Hematopoietic multipotent progenitor cell treated with erythropoietin and hydrocortisone succinate and interleukin-3 and kit ligand, for 6 days (in vitro differentiated cells): ENCODE results near the gene LEFTY1.
"Not testable (repeated sequence)": the region's sequence is repeated elsewhere in the genome, so short reads cannot be mapped to it uniquely, and the experiment has no call there.

Experiments used
- DNase-seq: peaks from one replicate; pipeline ENCODE4 v3.0.0-alpha.2; 2015

The LEFTY1 gene

GRCh38 chr1:225847610-225848009 lies 41.3 kb downstream of the LEFTY1 start:
- no peak for DNase-seq

GRCh38 chr1:225846331-225847310 lies 42.3 kb downstream of the LEFTY1 start:
- DNase-seq, result no peak

DNA sequence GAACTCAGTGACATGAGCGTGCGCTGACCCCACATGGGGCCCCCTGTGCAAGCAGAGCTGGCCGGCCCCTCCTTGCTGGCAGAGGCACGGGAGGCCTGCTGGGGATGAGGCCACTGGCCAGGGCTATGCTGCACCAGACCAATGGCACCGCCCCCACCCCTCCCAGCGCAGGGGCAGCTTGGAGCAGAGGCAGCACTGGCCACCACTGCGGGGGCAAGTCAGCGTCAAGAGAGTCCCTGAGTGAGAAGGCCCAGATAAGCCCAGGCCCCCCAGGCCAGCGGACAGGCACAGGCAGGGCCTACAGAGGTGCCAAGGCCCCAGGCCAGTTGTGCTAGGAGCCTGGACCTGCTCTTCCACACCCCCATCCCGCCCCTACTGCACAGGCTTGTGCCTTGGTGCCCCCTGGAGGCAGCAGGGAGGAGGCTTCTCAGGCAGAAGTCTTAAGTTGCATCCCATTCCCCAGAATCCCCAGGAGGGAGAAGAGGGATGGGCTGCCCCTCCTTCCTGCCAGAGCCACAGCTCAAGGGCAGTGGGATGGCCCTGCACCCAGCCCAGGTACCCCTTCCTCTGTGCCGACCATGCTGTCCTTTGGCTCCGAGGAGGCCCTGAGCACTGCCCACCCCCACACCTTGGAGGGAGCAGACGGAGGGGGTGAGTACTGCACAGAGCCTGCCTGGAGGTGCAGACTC lies 43.2 kb downstream of the LEFTY1 start:
- DNase-seq, result peak; percentile 85

DNA sequence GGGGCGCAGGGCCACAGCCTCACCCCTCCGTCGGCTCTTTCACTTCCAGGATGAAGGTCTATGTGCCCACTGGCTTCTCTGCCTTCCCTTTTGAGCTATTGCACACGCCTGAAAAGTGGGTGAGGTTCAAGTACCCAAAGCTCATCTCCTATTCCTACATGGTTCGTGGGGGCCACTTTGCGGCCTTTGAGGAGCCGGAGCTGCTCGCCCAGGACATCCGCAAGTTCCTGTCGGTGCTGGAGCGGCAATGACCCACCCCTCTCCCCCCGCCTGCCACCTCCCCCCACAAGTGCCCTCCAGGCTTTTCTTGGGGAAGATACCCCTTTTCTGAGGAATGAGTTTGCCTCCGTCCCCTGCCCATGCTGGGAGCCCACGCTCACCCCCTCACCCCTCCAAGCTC lies 43.8 kb downstream of the LEFTY1 start:
- DNase-seq, result no peak

DNA sequence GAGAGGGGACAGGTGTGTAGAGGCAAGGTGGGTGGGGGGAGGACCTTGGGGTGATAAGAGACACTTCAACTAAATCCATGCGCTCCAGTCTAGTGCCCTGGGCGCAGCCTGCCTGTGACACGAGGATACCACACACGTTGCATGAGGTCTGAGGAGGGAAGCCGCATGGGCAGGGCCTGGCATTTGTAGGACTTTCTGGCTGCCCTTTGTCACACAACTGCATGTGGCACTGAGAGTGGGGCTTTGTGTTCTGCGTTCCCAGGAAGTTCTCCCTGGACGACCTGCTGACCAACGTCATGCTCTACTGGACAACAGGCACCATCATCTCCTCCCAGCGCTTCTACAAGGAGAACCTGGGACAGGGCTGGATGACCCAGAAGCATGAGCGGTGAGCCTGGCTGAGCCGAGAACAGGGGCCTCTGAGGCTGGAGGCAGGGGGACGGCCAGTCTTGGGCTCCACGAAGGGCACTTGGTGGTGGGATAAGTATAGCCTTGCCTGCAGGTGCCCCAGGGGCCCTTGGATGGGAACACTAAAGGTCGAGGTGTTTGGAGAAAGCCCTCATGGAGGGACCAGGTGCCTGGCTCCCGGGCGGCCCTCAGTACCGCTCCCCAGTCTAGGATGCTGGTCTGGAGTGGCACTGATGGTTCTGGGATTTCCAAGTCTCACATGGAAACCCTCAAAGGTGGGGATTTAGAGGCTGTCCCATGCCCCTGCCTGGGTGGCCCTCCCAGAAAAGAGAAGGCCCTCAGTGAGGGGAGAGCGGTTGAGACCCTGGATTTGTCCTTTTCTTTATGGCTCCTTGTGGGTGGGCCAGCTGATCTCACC lies 44.5 kb downstream of the LEFTY1 start:
- DNase-seq, result no peak

DNA sequence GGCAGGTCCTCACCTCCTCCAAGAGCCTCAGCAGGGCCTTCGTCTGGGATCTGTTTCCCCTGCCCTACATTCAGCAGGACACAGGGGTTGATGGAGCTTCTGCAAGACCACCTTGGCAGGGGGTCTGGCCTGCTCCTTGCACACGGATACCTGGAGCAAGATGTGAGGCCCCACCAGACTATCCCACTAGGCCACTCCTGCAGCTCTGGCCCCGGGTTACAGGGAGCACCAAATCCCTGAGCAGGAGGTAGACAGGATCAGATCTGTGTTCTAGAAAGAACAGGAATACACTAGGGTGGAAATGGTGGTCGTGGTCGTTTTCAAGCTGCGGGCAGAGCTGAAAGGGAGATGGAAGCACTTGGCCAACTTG lies 45.5 kb downstream of the LEFTY1 start:
- no peak for DNase-seq

GRCh38 chr1:225842788-225843425 lies 46.0 kb downstream of the LEFTY1 start:
- DNase-seq, result no peak

- DNase-seq, result no peak
These were observed 46.9 kb downstream of the LEFTY1 start for GRCh38 chr1:225842074-225842473.

GRCh38 chr1:225840713-225841112 lies 48.2 kb downstream of the LEFTY1 start:
- DNase-seq, result no peak

- DNase-seq, result no peak
These were observed 48.7 kb downstream of the LEFTY1 start for GRCh38 chr1:225840223-225840610.

DNA sequence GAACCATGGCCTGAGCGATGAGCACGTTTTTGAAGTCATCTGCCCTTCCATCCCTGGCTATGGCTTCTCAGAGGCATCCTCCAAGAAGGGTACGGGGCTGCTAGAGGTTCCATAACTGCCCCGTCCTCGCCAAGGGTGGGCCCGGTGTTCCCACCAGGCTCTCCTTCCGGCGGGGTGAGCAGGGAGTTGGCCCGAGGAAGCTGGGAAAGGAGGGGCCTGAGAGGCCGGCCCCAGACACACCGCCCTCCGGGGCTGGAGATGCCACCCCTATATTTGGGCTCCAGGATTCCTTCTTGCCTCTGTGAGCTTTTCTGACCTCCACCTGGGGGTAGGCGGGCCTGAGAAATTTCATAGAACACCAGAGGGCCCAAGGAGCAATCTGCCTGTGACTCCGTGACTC lies 50.2 kb downstream of the LEFTY1 start:
- DNase-seq, result no peak

GRCh38 chr1:225836296-225836695 lies 52.6 kb downstream of the LEFTY1 start:
- not testable (repeated sequence) for DNase-seq
